ENCODE data around the gene STYXL1.
"Not testable (repeated sequence)": the region's sequence is repeated elsewhere in the genome, so short reads cannot be mapped to it uniquely, and the experiment has no call there.

The STYXL1 gene

GRCh38 chr7:76047811-76048667, at the start of gene STYXL1, which contains the start of gene MDH2:
Gene STYXL1 (minus strand): TSS chr7:76048000. CDS start chr7:76030523, 17,477 bp downstream.
Gene MDH2 (plus strand): TSS chr7:76048106. CDS start chr7:76048161, 55 bp downstream.
- H3K27me3 ChIP-seq (ENCODE audit: control insufficient read depth in 1 of 2, insufficient read depth in 2 of 2, low read length in 2 of 2) = no peaks in the 10 kb centered on the region
- H3K4me3 ChIP-seq (ENCODE audit: low read depth in 1 of 2, low read length in 2 of 2) = peak within 1 kb of the TSS; percentile 94 to 99
- H3K9me3 ChIP-seq (ENCODE audit: low read length) = no peaks in the 10 kb centered on the region
- peaks cover 7% of the 10 kb centered on the region for H3K36me3 ChIP-seq (ENCODE audit: insufficient read depth, low read length)
- peaks cover 16% of the 10 kb centered on the region for H3K4me1 ChIP-seq (ENCODE audit: insufficient read depth, low read length)
- H3K27ac ChIP-seq (ENCODE audit: low read depth, low read length) = peak within 1 kb of the TSS; percentile 98
- H3K9ac ChIP-seq (ENCODE audit: low read length) = peak within 1 kb of the TSS; percentile 95

- Histone ChIP-seq H3K9me3 (ENCODE audit: low read length) (no peaks in the 10 kb centered on the region), H3K4me3 (ENCODE audit: low read depth in 1 of 2, low read length in 2 of 2) (no peak overlapping the region), H3K9ac (ENCODE audit: low read length) (no peak overlapping the region), H3K4me1 (ENCODE audit: insufficient read depth, low read length) (no peaks in the 10 kb centered on the region), H3K36me3 (ENCODE audit: insufficient read depth, low read length) (no peaks in the 10 kb centered on the region), H3K27me3 (ENCODE audit: control insufficient read depth in 1 of 2, insufficient read depth in 2 of 2, low read length in 2 of 2) (peaks cover 0 to 4% of the 10 kb centered on the region in 2 donors), H3K27ac (ENCODE audit: low read depth, low read length) (no peak overlapping the region)
Measured at GRCh38 chr7:76095908-76096307, 48.1 kb upstream of the STYXL1 start.

- H3K27ac ChIP-seq (ENCODE audit: low read depth, low read length); H3K4me1 ChIP-seq (ENCODE audit: insufficient read depth, low read length); H3K36me3 ChIP-seq (ENCODE audit: insufficient read depth, low read length); H3K4me3 ChIP-seq (ENCODE audit: low read depth in 1 of 2, low read length in 2 of 2); H3K27me3 ChIP-seq (ENCODE audit: control insufficient read depth in 1 of 2, insufficient read depth in 2 of 2, low read length in 2 of 2); H3K9ac ChIP-seq (ENCODE audit: low read length); H3K9me3 ChIP-seq (ENCODE audit: low read length): not testable (repeated sequence)
Measured at GRCh38 chr7:76094326-76094725, 46.5 kb upstream of the STYXL1 start.

- not testable (repeated sequence) for H3K27me3 ChIP-seq (ENCODE audit: control insufficient read depth in 1 of 2, insufficient read depth in 2 of 2, low read length in 2 of 2); H3K4me3 ChIP-seq (ENCODE audit: low read depth in 1 of 2, low read length in 2 of 2); H3K27ac ChIP-seq (ENCODE audit: low read depth, low read length); H3K9ac ChIP-seq (ENCODE audit: low read length); H3K4me1 ChIP-seq (ENCODE audit: insufficient read depth, low read length); H3K36me3 ChIP-seq (ENCODE audit: insufficient read depth, low read length); H3K9me3 ChIP-seq (ENCODE audit: low read length)
Measured at GRCh38 chr7:76093531-76093930, 45.7 kb upstream of the STYXL1 start.

- Histone ChIP-seq H3K9ac (ENCODE audit: low read length) (no peak overlapping the region), H3K4me3 (ENCODE audit: low read depth in 1 of 2, low read length in 2 of 2) (no peak overlapping the region), H3K27me3 (ENCODE audit: control insufficient read depth in 1 of 2, insufficient read depth in 2 of 2, low read length in 2 of 2) (peaks cover 0 to 4% of the 10 kb centered on the region in 2 donors), H3K27ac (ENCODE audit: low read depth, low read length) (no peak overlapping the region), H3K9me3 (ENCODE audit: low read length) (no peaks in the 10 kb centered on the region), H3K36me3 (ENCODE audit: insufficient read depth, low read length) (no peaks in the 10 kb centered on the region), H3K4me1 (ENCODE audit: insufficient read depth, low read length) (no peaks in the 10 kb centered on the region)
Measured at GRCh38 chr7:76091506-76091905, 43.7 kb upstream of the STYXL1 start.

GRCh38 chr7:76089865-76090475, 42.2 kb upstream of the STYXL1 start:
- no peaks in the 10 kb centered on the region for H3K9me3 ChIP-seq (ENCODE audit: low read length)
- no peak overlapping the region for H3K4me3 ChIP-seq (ENCODE audit: low read depth in 1 of 2, low read length in 2 of 2)
- no peaks in the 10 kb centered on the region for H3K36me3 ChIP-seq (ENCODE audit: insufficient read depth, low read length)
- peaks cover 0 to 4% of the 10 kb centered on the region in 2 donors for H3K27me3 ChIP-seq (ENCODE audit: control insufficient read depth in 1 of 2, insufficient read depth in 2 of 2, low read length in 2 of 2)
- no peak overlapping the region for H3K27ac ChIP-seq (ENCODE audit: low read depth, low read length)
- no peak overlapping the region for H3K9ac ChIP-seq (ENCODE audit: low read length)
- no peaks in the 10 kb centered on the region for H3K4me1 ChIP-seq (ENCODE audit: insufficient read depth, low read length)

- H3K9ac ChIP-seq (ENCODE audit: low read length); H3K9me3 ChIP-seq (ENCODE audit: low read length); H3K36me3 ChIP-seq (ENCODE audit: insufficient read depth, low read length); H3K27ac ChIP-seq (ENCODE audit: low read depth, low read length); H3K4me3 ChIP-seq (ENCODE audit: low read depth in 1 of 2, low read length in 2 of 2); H3K27me3 ChIP-seq (ENCODE audit: control insufficient read depth in 1 of 2, insufficient read depth in 2 of 2, low read length in 2 of 2); H3K4me1 ChIP-seq (ENCODE audit: insufficient read depth, low read length): not testable (repeated sequence)
Measured at GRCh38 chr7:76087362-76087791, 39.6 kb upstream of the STYXL1 start.

- no peak overlapping the region for H3K27ac ChIP-seq (ENCODE audit: low read depth, low read length)
- H3K9ac ChIP-seq (ENCODE audit: low read length) = no peak overlapping the region
- no peaks in the 10 kb centered on the region for H3K9me3 ChIP-seq (ENCODE audit: low read length)
- H3K4me1 ChIP-seq (ENCODE audit: insufficient read depth, low read length) = no peaks in the 10 kb centered on the region
- no peaks in the 10 kb centered on the region for H3K27me3 ChIP-seq (ENCODE audit: control insufficient read depth in 1 of 2, insufficient read depth in 2 of 2, low read length in 2 of 2)
- H3K4me3 ChIP-seq (ENCODE audit: low read depth in 1 of 2, low read length in 2 of 2) = no peak overlapping the region
- H3K36me3 ChIP-seq (ENCODE audit: insufficient read depth, low read length) = no peaks in the 10 kb centered on the region
Measured at GRCh38 chr7:76086070-76086469, 38.3 kb upstream of the STYXL1 start.

GRCh38 chr7:76084115-76084514, 36.3 kb upstream of the STYXL1 start:
- H3K9ac ChIP-seq (ENCODE audit: low read length); H3K36me3 ChIP-seq (ENCODE audit: insufficient read depth, low read length); H3K9me3 ChIP-seq (ENCODE audit: low read length); H3K27ac ChIP-seq (ENCODE audit: low read depth, low read length); H3K27me3 ChIP-seq (ENCODE audit: control insufficient read depth in 1 of 2, insufficient read depth in 2 of 2, low read length in 2 of 2); H3K4me3 ChIP-seq (ENCODE audit: low read depth in 1 of 2, low read length in 2 of 2); H3K4me1 ChIP-seq (ENCODE audit: insufficient read depth, low read length): not testable (repeated sequence)

GRCh38 chr7:76080204-76080603, 32.4 kb upstream of the STYXL1 start:
- Histone ChIP-seq H3K4me3 (ENCODE audit: low read depth in 1 of 2, low read length in 2 of 2) (no peak overlapping the region), H3K27me3 (ENCODE audit: control insufficient read depth in 1 of 2, insufficient read depth in 2 of 2, low read length in 2 of 2) (no peaks in the 10 kb centered on the region), H3K9ac (ENCODE audit: low read length) (no peak overlapping the region), H3K4me1 (ENCODE audit: insufficient read depth, low read length) (no peaks in the 10 kb centered on the region), H3K27ac (ENCODE audit: low read depth, low read length) (no peak overlapping the region), H3K9me3 (ENCODE audit: low read length) (no peaks in the 10 kb centered on the region), H3K36me3 (ENCODE audit: insufficient read depth, low read length) (no peaks in the 10 kb centered on the region)

GRCh38 chr7:76077435-76077834, 29.6 kb upstream of the STYXL1 start:
- no peak overlapping the region for H3K27ac ChIP-seq (ENCODE audit: low read depth, low read length)
- no peaks in the 10 kb centered on the region for H3K36me3 ChIP-seq (ENCODE audit: insufficient read depth, low read length)
- H3K9ac ChIP-seq (ENCODE audit: low read length) = no peak overlapping the region
- H3K4me3 ChIP-seq (ENCODE audit: low read depth in 1 of 2, low read length in 2 of 2) = no peak overlapping the region
- no peaks in the 10 kb centered on the region for H3K27me3 ChIP-seq (ENCODE audit: control insufficient read depth in 1 of 2, insufficient read depth in 2 of 2, low read length in 2 of 2)
- no peaks in the 10 kb centered on the region for H3K4me1 ChIP-seq (ENCODE audit: insufficient read depth, low read length)
- no peaks in the 10 kb centered on the region for H3K9me3 ChIP-seq (ENCODE audit: low read length)
